ENCODE measurements around the gene GPC6.

DNA sequence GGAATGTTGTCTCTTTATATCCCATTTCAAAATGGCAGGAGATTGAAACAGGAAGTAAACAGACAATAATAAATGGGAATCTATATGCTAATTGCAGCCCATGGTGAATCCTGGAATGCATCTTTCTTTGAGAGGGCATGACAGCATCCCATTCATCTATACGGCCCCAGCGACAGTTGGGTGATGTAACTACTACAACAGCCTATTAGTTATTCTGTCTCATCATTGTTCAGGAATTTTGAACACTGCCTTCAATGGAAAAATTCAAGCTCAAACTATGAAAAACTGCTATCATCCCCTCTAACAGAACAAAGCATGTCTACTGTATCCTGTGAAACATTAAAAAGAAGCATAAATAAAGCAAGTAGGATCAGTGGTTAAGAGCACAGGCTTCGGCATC, 990.8 kb downstream of the GPC6 start:
- TF ChIP-seq, protein P1, sequence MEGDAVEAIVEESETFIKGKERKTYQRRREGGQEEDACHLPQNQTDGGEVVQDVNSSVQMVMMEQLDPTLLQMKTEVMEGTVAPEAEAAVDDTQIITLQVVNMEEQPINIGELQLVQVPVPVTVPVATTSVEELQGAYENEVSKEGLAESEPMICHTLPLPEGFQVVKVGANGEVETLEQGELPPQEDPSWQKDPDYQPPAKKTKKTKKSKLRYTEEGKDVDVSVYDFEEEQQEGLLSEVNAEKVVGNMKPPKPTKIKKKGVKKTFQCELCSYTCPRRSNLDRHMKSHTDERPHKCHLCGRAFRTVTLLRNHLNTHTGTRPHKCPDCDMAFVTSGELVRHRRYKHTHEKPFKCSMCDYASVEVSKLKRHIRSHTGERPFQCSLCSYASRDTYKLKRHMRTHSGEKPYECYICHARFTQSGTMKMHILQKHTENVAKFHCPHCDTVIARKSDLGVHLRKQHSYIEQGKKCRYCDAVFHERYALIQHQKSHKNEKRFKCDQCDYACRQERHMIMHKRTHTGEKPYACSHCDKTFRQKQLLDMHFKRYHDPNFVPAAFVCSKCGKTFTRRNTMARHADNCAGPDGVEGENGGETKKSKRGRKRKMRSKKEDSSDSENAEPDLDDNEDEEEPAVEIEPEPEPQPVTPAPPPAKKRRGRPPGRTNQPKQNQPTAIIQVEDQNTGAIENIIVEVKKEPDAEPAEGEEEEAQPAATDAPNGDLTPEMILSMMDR (IDR thresholded peaks at IDR 0.05) = no peak
- TF ChIP-seq EP300 (IDR thresholded peaks at IDR 0.05) (no peak), POLR2A (IDR thresholded peaks at IDR 0.05) (no peak)
